ENCODE data around the gene PAFAH1B1.

GRCh38 chr17:2655546-2655945 lies 62.1 kb downstream of the PAFAH1B1 start:
- TF ChIP-seq CTCF (IDR thresholded peaks at IDR 0.05; ENCODE audit: extremely low read depth in 1 of 2, insufficient read depth in 1 of 2, low read depth in 1 of 2, low read length in 2 of 2) (no peak), POLR2A (IDR thresholded peaks at IDR 0.05; ENCODE audit: low read depth, low read length) (no peak), FOS (IDR thresholded peaks at IDR 0.05; ENCODE audit: borderline replicate concordance, insufficient read depth, low read length) (no peak), POLR2AphosphoS5 (IDR thresholded peaks at IDR 0.05; ENCODE audit: insufficient read depth, low read depth, low read length) (no peak), EZH2 (IDR thresholded peaks at IDR 0.05; ENCODE audit: borderline replicate concordance, low read depth, low read length, severe bottlenecking) (no peak), MAX (IDR thresholded peaks at IDR 0.05; ENCODE audit: insufficient read depth, insufficient read length) (no peak), JUN (IDR thresholded peaks at IDR 0.05; ENCODE audit: borderline replicate concordance, insufficient read depth, insufficient read length, low read depth) (no peak), MYC (IDR thresholded peaks at IDR 0.05; ENCODE audit: low read depth, low read length) (no peak)
